T-helper 2 cell treated with Interferon-gamma antibody and Interleukin-4, amounts not matched to agents 100 ng/mL and 5 ng/mL, for 36 hours (primary cell): ENCODE measurements around the gene SMIM36. TPM values are rescaled to one million over a fixed set of nuclear protein-coding genes. Genes with fewer than 3 reads are reported as not detected.
"Not testable (repeated sequence)": the region's sequence is repeated elsewhere in the genome, so short reads cannot be mapped to it uniquely, and the experiment has no call there.

Source experiments
- intact Hi-C: fragments of 100-400 bp; cut with micrococcal nuclease; formaldehyde crosslinking; loops from one replicate; pipeline ENCODE4 v1.15.1; 2023
- total RNA-seq: library from RNA; stranded (reverse); gene quantifications from 2 replicates; pipeline ENCODE4 v1.2.3, GENCODE V29; 2022

The SMIM36 gene
- total RNA-seq, 1 donor from 2014 or later, result not detected

GRCh38 chr17:55507669-55508068 lies 3.6 kb downstream of the SMIM36 start:
- intact Hi-C loops, result not testable (repeated sequence)

- intact Hi-C loops, result not testable (repeated sequence)
These were observed 9.6 kb downstream of the SMIM36 start for GRCh38 chr17:55501626-55502025.

GRCh38 chr17:55500103-55500502 lies 11.1 kb downstream of the SMIM36 start:
- intact Hi-C loops, result no loop called here

GRCh38 chr17:55496094-55496881 lies 15.0 kb downstream of the SMIM36 start:
- intact Hi-C loops, result no loop called here

GRCh38 chr17:55495239-55495638 lies 16.0 kb downstream of the SMIM36 start:
- intact Hi-C loops, result no loop called here

GRCh38 chr17:55492781-55493341 lies 18.4 kb downstream of the SMIM36 start:
- intact Hi-C loops, result no loop called here

GRCh38 chr17:55490376-55490775 lies 20.9 kb downstream of the SMIM36 start:
- intact Hi-C loops, result no loop called here

GRCh38 chr17:55487695-55488432 lies 23.4 kb downstream of the SMIM36 start:
- intact Hi-C loops, result no loop called here

GRCh38 chr17:55484575-55484974 lies 26.7 kb downstream of the SMIM36 start:
- intact Hi-C loops, result no loop called here

- intact Hi-C loops, result no loop called here
These were observed 28.5 kb downstream of the SMIM36 start for GRCh38 chr17:55482591-55483389.

- intact Hi-C loops, result no loop called here
These were observed 30.5 kb downstream of the SMIM36 start for GRCh38 chr17:55480631-55481315.

- intact Hi-C loops, result no loop called here
These were observed 31.3 kb downstream of the SMIM36 start for GRCh38 chr17:55479903-55480302.

- intact Hi-C loops, result no loop called here
These were observed 32.3 kb downstream of the SMIM36 start for GRCh38 chr17:55478971-55479370.

GRCh38 chr17:55466671-55467070 lies 44.6 kb downstream of the SMIM36 start:
- intact Hi-C loops, result no loop called here

- intact Hi-C loops, result not testable (repeated sequence)
These were observed 45.5 kb downstream of the SMIM36 start for GRCh38 chr17:55465771-55466170.

- intact Hi-C loops, result no loop called here
These were observed 47.7 kb downstream of the SMIM36 start for GRCh38 chr17:55463600-55463999.

- intact Hi-C loops, result no loop called here
These were observed 48.5 kb downstream of the SMIM36 start for GRCh38 chr17:55462711-55463110.

- intact Hi-C loops, result no loop called here
These were observed 49.0 kb downstream of the SMIM36 start for GRCh38 chr17:55462234-55462633.

- intact Hi-C loops, result no loop called here
These were observed 52.3 kb downstream of the SMIM36 start for GRCh38 chr17:55458978-55459377.

GRCh38 chr17:55458287-55458900 lies 52.9 kb downstream of the SMIM36 start:
- intact Hi-C loops, result no loop called here
